ENCODE data around the gene RASL11A. TPM values are rescaled to one million over a fixed set of nuclear protein-coding genes. Genes with fewer than 3 reads are reported as not detected.

Gene RASL11A
- total and polyA plus RNA-seq, 8 donors, result 1.4 to 6.6 (median 3.1) TPM

- Histone ChIP-seq H3K27ac (no peak overlapping the region), H3K27me3 (no peaks in the 10 kb centered on the region), H3K4me1 (no peaks in the 10 kb centered on the region), H3K9me3 (no peaks in the 10 kb centered on the region), H3K36me3 (no peaks in the 10 kb centered on the region), H3K4me3 (no peak overlapping the region)
- intact Hi-C loops (cut with DNase I), result no loop called here
- FAIRE-seq, result no peak
- ATAC-seq, result no peak
- no peak for TF ChIP-seq CTCF (IDR thresholded peaks at IDR 0.05)
- WGBS, 2 donors, result 62 to 69% methylated on average over 4 of the region's 4 CpGs
- no peak for DNase-seq
Observed at GRCh38 chr13:27302643-27303262, 32.1 kb downstream of the RASL11A start.

GRCh38 chr13:27304099-27304498 is 33.5 kb downstream of the RASL11A start:
- Histone ChIP-seq H3K4me3 (no peak overlapping the region), H3K4me1 (no peaks in the 10 kb centered on the region), H3K36me3 (no peaks in the 10 kb centered on the region), H3K27ac (no peak overlapping the region), H3K27me3 (no peaks in the 10 kb centered on the region), H3K9me3 (no peaks in the 10 kb centered on the region)
- intact Hi-C loops (cut with DNase I), result no loop called here
- no peak for TF ChIP-seq CTCF (IDR thresholded peaks at IDR 0.05)
- FAIRE-seq (no peak), DNase-seq (no peak), ATAC-seq (no peak)
- 86 to 97% methylated on average over 4 of the region's 4 CpGs for WGBS, 2 donors

GRCh38 chr13:27304611-27305010 is 34.0 kb downstream of the RASL11A start:
- DNase-seq, result no peak
- ATAC-seq, result no peak
- no peak overlapping the region for H3K4me3 ChIP-seq
- no peaks in the 10 kb centered on the region for H3K27me3 ChIP-seq
- intact Hi-C loops (cut with DNase I), result no loop called here
- FAIRE-seq, result no peak
- H3K9me3 ChIP-seq, result no peaks in the 10 kb centered on the region
- WGBS, 2 donors, result 75 to 78% methylated on average over 2 of the region's 2 CpGs
- H3K27ac ChIP-seq, result no peak overlapping the region
- TF ChIP-seq CTCF (IDR thresholded peaks at IDR 0.05), result no peak
- H3K36me3 ChIP-seq, result no peaks in the 10 kb centered on the region
- H3K4me1 ChIP-seq, result no peaks in the 10 kb centered on the region

GRCh38 chr13:27306364-27306763 is 35.7 kb downstream of the RASL11A start:
- FAIRE-seq, result no peak
- intact Hi-C loops (cut with DNase I), result no loop called here
- 70 to 79% methylated on average over 5 of the region's 5 CpGs for WGBS, 2 donors
- no peaks in the 10 kb centered on the region for H3K4me1 ChIP-seq
- no peaks in the 10 kb centered on the region for H3K27me3 ChIP-seq
- ATAC-seq, result no peak
- TF ChIP-seq CTCF (IDR thresholded peaks at IDR 0.05), result no peak
- H3K36me3 ChIP-seq, result no peaks in the 10 kb centered on the region
- H3K27ac ChIP-seq, result no peak overlapping the region
- no peaks in the 10 kb centered on the region for H3K9me3 ChIP-seq
- no peak for DNase-seq
- no peak overlapping the region for H3K4me3 ChIP-seq

- no peaks in the 10 kb centered on the region for H3K36me3 ChIP-seq
- intact Hi-C loops (cut with DNase I), result no loop called here
- no peaks in the 10 kb centered on the region for H3K27me3 ChIP-seq
- DNase-seq (no peak), ATAC-seq (no peak), FAIRE-seq (no peak)
- no peak for TF ChIP-seq CTCF (IDR thresholded peaks at IDR 0.05)
- no peaks in the 10 kb centered on the region for H3K9me3 ChIP-seq
- no peaks in the 10 kb centered on the region for H3K4me1 ChIP-seq
- H3K4me3 ChIP-seq, result no peak overlapping the region
- H3K27ac ChIP-seq, result no peak overlapping the region
- 85 to 86% methylated on average over 19 of the region's 19 CpGs for WGBS, 2 donors
Observed at GRCh38 chr13:27308941-27309340, 38.3 kb downstream of the RASL11A start.
